ENCODE measurements around the gene OLFML2B. TPM values are rescaled to one million over a fixed set of nuclear protein-coding genes. Genes with fewer than 3 reads are reported as not detected.

OLFML2B gene
- total RNA-seq, 3 donors from 2014 or later = 1.4 to 29.6 (median 5.0) TPM

DNA sequence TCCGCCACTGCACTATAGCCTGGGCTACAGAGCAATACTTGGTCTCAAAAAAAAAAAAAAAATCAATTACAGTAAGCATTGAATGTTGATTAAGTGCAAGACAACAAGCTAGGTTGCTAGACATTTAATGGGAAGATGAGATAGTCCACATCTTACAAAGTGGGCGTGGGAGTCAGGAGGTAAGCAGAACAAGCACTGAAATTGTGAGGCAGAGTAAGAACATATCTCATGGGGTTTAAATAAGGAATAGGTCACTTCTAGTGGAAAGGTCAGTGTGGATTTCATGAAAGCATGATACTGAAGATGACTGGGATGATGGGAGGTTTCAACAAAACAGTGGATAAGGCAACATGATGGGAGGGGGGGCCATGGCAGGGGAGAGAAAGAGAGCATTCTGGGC is 1.9 kb upstream of the OLFML2B start:
- no peak overlapping the region for H3K4me3 ChIP-seq
- no peak for ATAC-seq

GRCh38 chr1:162023181-162023546 is 505 bp downstream of the OLFML2B start:
- no peaks in the 10 kb centered on the region for H3K4me1 ChIP-seq (ENCODE audit: low read depth)
- no peak for TF ChIP-seq CTCF (IDR thresholded peaks at IDR 0.05)
- H3K36me3 ChIP-seq (ENCODE audit: low read depth) = no peaks in the 10 kb centered on the region
- ATAC-seq = no peak
- H3K4me3 ChIP-seq = no peak overlapping the region
- intact Hi-C loops (cut with DNase I, micrococcal nuclease) = loop anchor here in 1 of 2 donors (5.0 to 10.0 kb wide), 2 partner anchors 48 to 231 kb away; no protein-coding TSS in a partner anchor
- DNase-seq = no peak
- no peaks in the 10 kb centered on the region for H3K9me3 ChIP-seq

More for the DNA sequence above, 1.9 kb upstream of the OLFML2B start:
- H3K36me3 ChIP-seq (ENCODE audit: low read depth) = no peaks in the 10 kb centered on the region
- H3K9me3 ChIP-seq = no peaks in the 10 kb centered on the region
- no peaks in the 10 kb centered on the region for H3K4me1 ChIP-seq (ENCODE audit: low read depth)
- no peak for DNase-seq
- intact Hi-C loops (cut with DNase I, micrococcal nuclease) = loop anchor here in 1 of 2 donors (10.0 kb wide), 1 partner anchor 51 kb away; no protein-coding TSS in a partner anchor
- no peak for TF ChIP-seq CTCF (IDR thresholded peaks at IDR 0.05)

DNA sequence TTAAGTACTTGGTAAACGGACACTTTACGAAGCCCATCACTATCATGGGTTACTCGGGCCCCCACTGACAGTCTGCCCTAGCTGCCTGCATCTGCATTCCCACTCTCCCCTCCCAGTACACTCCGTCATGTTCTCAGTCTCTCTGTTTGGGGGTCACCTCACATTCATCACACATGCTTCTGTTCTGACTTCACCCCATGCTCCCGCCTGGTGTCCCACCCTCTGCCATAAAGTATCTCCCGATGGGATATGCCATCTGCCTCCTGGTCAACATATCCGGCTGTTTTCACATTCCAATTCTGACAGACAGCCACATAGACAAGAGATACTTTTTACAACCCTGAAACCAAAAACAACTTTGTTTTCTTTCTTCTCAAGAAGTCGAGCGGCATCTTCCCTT is 1.0 kb downstream of the OLFML2B start:
- no peaks in the 10 kb centered on the region for H3K36me3 ChIP-seq (ENCODE audit: low read depth)
- no peaks in the 10 kb centered on the region for H3K4me1 ChIP-seq (ENCODE audit: low read depth)
- no peaks in the 10 kb centered on the region for H3K9me3 ChIP-seq
- ATAC-seq (no peak), DNase-seq (no peak)
- intact Hi-C loops (cut with DNase I, micrococcal nuclease) = loop anchor here in 1 of 2 donors (5.0 to 10.0 kb wide), 2 partner anchors 48 to 230 kb away; no protein-coding TSS in a partner anchor
- no peak for TF ChIP-seq CTCF (IDR thresholded peaks at IDR 0.05)
- H3K4me3 ChIP-seq = no peak overlapping the region

DNA sequence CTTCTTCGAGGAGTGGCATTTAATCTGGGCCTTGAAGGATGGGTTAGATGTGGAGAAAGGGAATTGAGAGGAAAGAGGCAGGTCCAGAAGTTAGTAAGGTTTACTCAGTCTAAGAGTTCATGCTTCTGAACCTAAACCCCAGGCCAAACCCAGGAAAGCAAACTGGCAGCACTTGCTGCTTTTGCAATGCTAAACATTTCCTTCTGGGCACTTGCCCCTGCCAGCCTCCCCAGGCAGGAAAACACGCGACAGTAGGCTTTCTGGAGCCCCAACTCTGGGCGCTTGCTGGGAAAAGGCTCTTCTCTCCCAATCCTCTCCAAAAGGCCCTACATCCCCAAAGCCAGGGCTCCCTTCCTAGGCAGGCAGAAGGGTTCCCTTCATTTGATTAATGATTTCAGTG is 2.5 kb downstream of the OLFML2B start:
- H3K4me1 ChIP-seq (ENCODE audit: low read depth) = no peaks in the 10 kb centered on the region
- ATAC-seq = no peak
- no peaks in the 10 kb centered on the region for H3K9me3 ChIP-seq
- no peak for TF ChIP-seq CTCF (IDR thresholded peaks at IDR 0.05)
- no peaks in the 10 kb centered on the region for H3K36me3 ChIP-seq (ENCODE audit: low read depth)
- intact Hi-C loops (cut with DNase I, micrococcal nuclease) = loop anchor here in 1 of 2 donors (5.0 to 10.0 kb wide), 2 partner anchors 46 to 229 kb away; no protein-coding TSS in a partner anchor
- no peak overlapping the region for H3K4me3 ChIP-seq
- DNase-seq = no peak

GRCh38 chr1:162020150-162020549 is 3.5 kb downstream of the OLFML2B start:
- intact Hi-C loops (cut with DNase I, micrococcal nuclease) = loop anchor here in 1 of 2 donors (5.0 to 10.0 kb wide), 2 partner anchors 45 to 228 kb away; no protein-coding TSS in a partner anchor
- ATAC-seq (no peak), DNase-seq (no peak)
- no peak for TF ChIP-seq CTCF (IDR thresholded peaks at IDR 0.05)
- Histone ChIP-seq H3K4me3 (no peak overlapping the region), H3K36me3 (ENCODE audit: low read depth) (no peaks in the 10 kb centered on the region), H3K4me1 (ENCODE audit: low read depth) (no peaks in the 10 kb centered on the region), H3K9me3 (no peaks in the 10 kb centered on the region)

- no peak for DNase-seq
- H3K4me3 ChIP-seq = no peak overlapping the region
- TF ChIP-seq CTCF (IDR thresholded peaks at IDR 0.05) = no peak
- H3K4me1 ChIP-seq (ENCODE audit: low read depth) = no peaks in the 10 kb centered on the region
- no peak for ATAC-seq
- no peaks in the 10 kb centered on the region for H3K36me3 ChIP-seq (ENCODE audit: low read depth)
- intact Hi-C loops (cut with DNase I, micrococcal nuclease) = no loop called here
- no peaks in the 10 kb centered on the region for H3K9me3 ChIP-seq
These were observed 4.2 kb downstream of the OLFML2B start for GRCh38 chr1:162019446-162019845.

Measured in mucosa of descending colon (tissue), 3 donors.